ENCODE results near the gene BUB1B.

BUB1B gene

GRCh38 chr15:40232625-40233070 is 71.8 kb downstream of the BUB1B start:
- Histone ChIP-seq H3K4me3 (IDR thresholded peaks at IDR 0.05; ENCODE audit: insufficient read depth, low read depth, low read length) (no peak overlapping the region), H4K20me1 (ENCODE audit: insufficient read depth) (no peaks in the 10 kb centered on the region), H3K27me3 (ENCODE audit: insufficient read depth, low read depth) (no peaks in the 10 kb centered on the region), H2AFZ (ENCODE audit: low read depth) (no peak overlapping the region), H3K79me2 (ENCODE audit: insufficient read depth, low read depth) (no peaks in the 10 kb centered on the region), H3K9ac (no peak overlapping the region), H3K4me1 (ENCODE audit: low read depth, poor library complexity, severe bottlenecking) (peaks cover 26% of the 10 kb centered on the region), H3K4me2 (no peak overlapping the region), H3K36me3 (ENCODE audit: insufficient read depth) (no peaks in the 10 kb centered on the region), H3K27ac (no peak overlapping the region)
- TF ChIP-seq CTCF (conservative IDR thresholded peaks at IDR 0.05; ENCODE audit: low read depth, low read length), result no peak

- TF ChIP-seq CTCF (conservative IDR thresholded peaks at IDR 0.05; ENCODE audit: low read depth, low read length), result no peak
- no peaks in the 10 kb centered on the region for H4K20me1 ChIP-seq (ENCODE audit: insufficient read depth)
Measured at GRCh38 chr15:40233727-40234577, 73.1 kb downstream of the BUB1B start.

GRCh38 chr15:40234783-40235182 is 73.9 kb downstream of the BUB1B start:
- Histone ChIP-seq H2AFZ (ENCODE audit: low read depth) (no peak overlapping the region), H3K27me3 (ENCODE audit: insufficient read depth, low read depth) (no peaks in the 10 kb centered on the region), H3K27ac (peak overlapping the region; percentile 29; the same call in 1 of the 2 replicates), H3K36me3 (ENCODE audit: insufficient read depth) (no peaks in the 10 kb centered on the region), H3K9ac (no peak overlapping the region), H3K4me3 (IDR thresholded peaks at IDR 0.05; ENCODE audit: insufficient read depth, low read depth, low read length) (no peak overlapping the region), H3K4me1 (ENCODE audit: low read depth, poor library complexity, severe bottlenecking) (peaks cover 26% of the 10 kb centered on the region), H4K20me1 (ENCODE audit: insufficient read depth) (no peaks in the 10 kb centered on the region), H3K4me2 (no peak overlapping the region), H3K79me2 (ENCODE audit: insufficient read depth, low read depth) (no peaks in the 10 kb centered on the region)
- TF ChIP-seq CTCF (conservative IDR thresholded peaks at IDR 0.05; ENCODE audit: low read depth, low read length), result no peak

More at GRCh38 chr15:40233727-40234577, 73.1 kb downstream of the BUB1B start:
- H3K27me3 ChIP-seq (ENCODE audit: insufficient read depth, low read depth), result no peaks in the 10 kb centered on the region
- H3K9ac ChIP-seq, result no peak overlapping the region
- H3K4me3 ChIP-seq (IDR thresholded peaks at IDR 0.05; ENCODE audit: insufficient read depth, low read depth, low read length), result no peak overlapping the region
- H2AFZ ChIP-seq (ENCODE audit: low read depth), result no peak overlapping the region
- no peaks in the 10 kb centered on the region for H3K79me2 ChIP-seq (ENCODE audit: insufficient read depth, low read depth)
- H3K4me1 ChIP-seq (ENCODE audit: low read depth, poor library complexity, severe bottlenecking), result peaks cover 26% of the 10 kb centered on the region
- H3K27ac ChIP-seq, result no peak overlapping the region
- H3K4me2 ChIP-seq, result no peak overlapping the region
- H3K36me3 ChIP-seq (ENCODE audit: insufficient read depth), result no peaks in the 10 kb centered on the region

GRCh38 chr15:40235201-40235885 is 74.5 kb downstream of the BUB1B start:
- Histone ChIP-seq H4K20me1 (ENCODE audit: insufficient read depth) (no peaks in the 10 kb centered on the region), H3K4me3 (IDR thresholded peaks at IDR 0.05; ENCODE audit: insufficient read depth, low read depth, low read length) (no peak overlapping the region), H3K27ac (peak overlapping the region; percentile 29; the same call in 1 of the 2 replicates), H3K4me2 (no peak overlapping the region), H3K4me1 (ENCODE audit: low read depth, poor library complexity, severe bottlenecking) (peaks cover 26% of the 10 kb centered on the region), H3K27me3 (ENCODE audit: insufficient read depth, low read depth) (no peaks in the 10 kb centered on the region), H3K9ac (no peak overlapping the region), H3K79me2 (ENCODE audit: insufficient read depth, low read depth) (no peaks in the 10 kb centered on the region), H2AFZ (ENCODE audit: low read depth) (no peak overlapping the region), H3K36me3 (ENCODE audit: insufficient read depth) (no peaks in the 10 kb centered on the region)
- TF ChIP-seq CTCF (conservative IDR thresholded peaks at IDR 0.05; ENCODE audit: low read depth, low read length), result no peak

All from KMS-11 (cell line).